Loucy (cell line): Measurements from ENCODE around the gene C2orf49.

ENCODE experiments used
- EZH2phosphoT487 ChIP-seq: fragments of 200-600 bp; IDR thresholded peaks from 2 replicates; pipeline ENCODE4 v1.6.1; 2018; ENCODE audit warnings: antibody characterized with exemption, mild to moderate bottlenecking, moderate library complexity, borderline replicate concordance
- TF ChIP-seq, protein P1 (sequence below): fragments of 200-600 bp; sonication (generic); conservative IDR thresholded peaks from 2 replicates; pipeline ENCODE4 v1.5.1; 2014; ENCODE audit warnings: mild to moderate bottlenecking, antibody characterized with exemption, low read length

DNA sequence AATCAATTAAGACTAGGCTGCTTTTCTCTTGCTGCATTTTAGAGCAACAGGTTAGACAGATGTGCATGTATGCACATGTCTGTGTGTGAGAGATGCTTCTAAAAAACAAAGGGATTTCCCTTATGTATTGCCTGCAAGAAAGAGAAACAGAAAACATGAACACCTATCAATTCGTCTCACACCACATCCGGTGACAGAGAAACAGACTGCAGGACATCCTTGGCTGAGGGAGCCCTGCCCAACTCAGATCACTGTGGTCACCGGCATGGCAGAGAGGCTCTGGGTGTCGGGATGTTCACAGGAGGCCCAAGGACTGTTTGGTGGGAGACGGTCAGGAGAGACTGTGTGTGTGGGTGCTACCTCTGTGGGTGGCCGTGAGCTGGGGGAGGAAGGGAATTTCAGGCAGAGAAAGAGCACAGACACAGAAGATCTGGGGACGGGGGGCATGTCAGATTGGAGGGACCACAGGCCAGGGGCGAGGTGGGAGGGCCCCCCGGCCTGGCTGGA lies 36.6 kb downstream of the C2orf49 start:
- TF ChIP-seq, protein P1, sequence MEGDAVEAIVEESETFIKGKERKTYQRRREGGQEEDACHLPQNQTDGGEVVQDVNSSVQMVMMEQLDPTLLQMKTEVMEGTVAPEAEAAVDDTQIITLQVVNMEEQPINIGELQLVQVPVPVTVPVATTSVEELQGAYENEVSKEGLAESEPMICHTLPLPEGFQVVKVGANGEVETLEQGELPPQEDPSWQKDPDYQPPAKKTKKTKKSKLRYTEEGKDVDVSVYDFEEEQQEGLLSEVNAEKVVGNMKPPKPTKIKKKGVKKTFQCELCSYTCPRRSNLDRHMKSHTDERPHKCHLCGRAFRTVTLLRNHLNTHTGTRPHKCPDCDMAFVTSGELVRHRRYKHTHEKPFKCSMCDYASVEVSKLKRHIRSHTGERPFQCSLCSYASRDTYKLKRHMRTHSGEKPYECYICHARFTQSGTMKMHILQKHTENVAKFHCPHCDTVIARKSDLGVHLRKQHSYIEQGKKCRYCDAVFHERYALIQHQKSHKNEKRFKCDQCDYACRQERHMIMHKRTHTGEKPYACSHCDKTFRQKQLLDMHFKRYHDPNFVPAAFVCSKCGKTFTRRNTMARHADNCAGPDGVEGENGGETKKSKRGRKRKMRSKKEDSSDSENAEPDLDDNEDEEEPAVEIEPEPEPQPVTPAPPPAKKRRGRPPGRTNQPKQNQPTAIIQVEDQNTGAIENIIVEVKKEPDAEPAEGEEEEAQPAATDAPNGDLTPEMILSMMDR: no peak
- no peak for TF ChIP-seq EZH2phosphoT487
